ENCODE results near the gene SPRR5. TPM values are rescaled to one million over a fixed set of nuclear protein-coding genes. Genes with fewer than 3 reads are reported as not detected.

Gene SPRR5
- total and polyA plus RNA-seq, 12 donors: not detected

DNA sequence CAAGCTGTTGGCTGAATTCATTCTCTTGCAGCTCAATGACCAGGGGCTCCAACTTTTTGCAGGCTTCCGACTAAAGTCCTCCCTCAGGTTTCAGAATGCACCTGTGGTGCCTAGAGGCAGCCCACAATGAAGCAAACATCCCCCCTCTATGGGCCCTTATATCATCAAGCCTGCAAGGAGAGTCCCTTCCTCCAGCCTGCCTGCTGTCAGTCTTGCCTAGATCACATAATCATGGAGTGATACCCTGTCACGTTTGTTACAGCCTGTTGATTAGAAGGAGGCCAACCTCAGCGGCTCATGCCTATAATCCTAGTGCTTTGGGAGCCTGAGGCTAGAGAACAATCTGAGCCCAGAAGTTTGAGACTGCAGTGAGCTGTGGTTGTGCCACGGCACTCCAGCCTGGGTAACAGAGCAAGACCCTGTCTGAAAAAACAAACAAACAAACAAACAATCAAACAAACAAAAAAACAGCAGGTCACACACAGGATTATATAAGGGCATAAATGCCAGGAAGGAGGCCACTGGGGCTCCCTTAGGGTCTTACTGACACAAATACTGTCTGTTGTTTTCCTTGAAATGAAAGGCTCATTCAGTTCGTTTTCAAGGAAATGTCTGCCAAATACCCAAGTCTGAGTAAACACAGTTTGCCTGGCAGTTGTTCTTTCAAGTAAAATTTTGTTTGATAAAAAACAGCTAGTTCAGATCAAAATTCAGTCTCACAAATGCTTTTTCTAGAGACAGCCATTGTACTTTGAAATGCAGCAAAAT, 49.8 kb downstream of the SPRR5 start:
- TF ChIP-seq, protein P1, sequence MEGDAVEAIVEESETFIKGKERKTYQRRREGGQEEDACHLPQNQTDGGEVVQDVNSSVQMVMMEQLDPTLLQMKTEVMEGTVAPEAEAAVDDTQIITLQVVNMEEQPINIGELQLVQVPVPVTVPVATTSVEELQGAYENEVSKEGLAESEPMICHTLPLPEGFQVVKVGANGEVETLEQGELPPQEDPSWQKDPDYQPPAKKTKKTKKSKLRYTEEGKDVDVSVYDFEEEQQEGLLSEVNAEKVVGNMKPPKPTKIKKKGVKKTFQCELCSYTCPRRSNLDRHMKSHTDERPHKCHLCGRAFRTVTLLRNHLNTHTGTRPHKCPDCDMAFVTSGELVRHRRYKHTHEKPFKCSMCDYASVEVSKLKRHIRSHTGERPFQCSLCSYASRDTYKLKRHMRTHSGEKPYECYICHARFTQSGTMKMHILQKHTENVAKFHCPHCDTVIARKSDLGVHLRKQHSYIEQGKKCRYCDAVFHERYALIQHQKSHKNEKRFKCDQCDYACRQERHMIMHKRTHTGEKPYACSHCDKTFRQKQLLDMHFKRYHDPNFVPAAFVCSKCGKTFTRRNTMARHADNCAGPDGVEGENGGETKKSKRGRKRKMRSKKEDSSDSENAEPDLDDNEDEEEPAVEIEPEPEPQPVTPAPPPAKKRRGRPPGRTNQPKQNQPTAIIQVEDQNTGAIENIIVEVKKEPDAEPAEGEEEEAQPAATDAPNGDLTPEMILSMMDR (IDR thresholded peaks at IDR 0.05): no peak
- no peak overlapping the region for H3K27ac ChIP-seq
- intact Hi-C loops (cut with DNase I): no loop called here
- ATAC-seq: no peak
- peaks cover 0 to 16% (median 3%) of the 10 kb centered on the region in 11 donors for H3K9me3 ChIP-seq
- H3K4me3 ChIP-seq: no peak overlapping the region
- H3K4me1 ChIP-seq: no peaks in the 10 kb centered on the region
- 17 to 24% methylated on average over 5 of the region's 5 CpGs for WGBS, 2 donors
- H3K36me3 ChIP-seq: no peaks in the 10 kb centered on the region
- DNase-seq: no peak
- H3K27me3 ChIP-seq: no peaks in the 10 kb centered on the region

GRCh38 chr1:152997901-152998300, 50.9 kb downstream of the SPRR5 start:
- no peaks in the 10 kb centered on the region for H3K36me3 ChIP-seq
- no peak for ATAC-seq
- H3K9me3 ChIP-seq: peaks cover 0 to 16% (median 3%) of the 10 kb centered on the region in 11 donors
- H3K27me3 ChIP-seq: no peaks in the 10 kb centered on the region
- no peak overlapping the region for H3K4me3 ChIP-seq
- no peak for DNase-seq
- no peaks in the 10 kb centered on the region for H3K4me1 ChIP-seq
- TF ChIP-seq, protein P1 (IDR thresholded peaks at IDR 0.05): no peak
- H3K27ac ChIP-seq: no peak overlapping the region
- intact Hi-C loops (cut with DNase I): no loop called here
- 46% methylated on average over 7 of the region's 7 CpGs for WGBS, 2 donors

- Histone ChIP-seq H3K36me3 (no peaks in the 10 kb centered on the region), H3K9me3 (peaks cover 0 to 16% (median 3%) of the 10 kb centered on the region in 11 donors), H3K4me1 (no peaks in the 10 kb centered on the region), H3K4me3 (no peak overlapping the region), H3K27me3 (no peaks in the 10 kb centered on the region), H3K27ac (no peak overlapping the region)
- WGBS, 2 donors: 70 to 76% methylated on average over 4 of the region's 4 CpGs
- TF ChIP-seq, protein P1 (IDR thresholded peaks at IDR 0.05): no peak
- intact Hi-C loops (cut with DNase I): no loop called here
- DNase-seq (no peak), ATAC-seq (no peak)
Measured at GRCh38 chr1:152998476-152998875, 51.5 kb downstream of the SPRR5 start.

Other genes starting within 250 kb of the SPRR5 start
- not detected for gene LCE2A, start 248.9 kb upstream of the SPRR5 start, total RNA-seq
- gene LCE2A, start 248.9 kb upstream of the SPRR5 start, polyA plus RNA-seq: not detected
- not detected for gene LCE4A, start 239.0 kb upstream of the SPRR5 start, total RNA-seq
- gene LCE4A, start 239.0 kb upstream of the SPRR5 start, polyA plus RNA-seq: not detected
- gene KPRP, start 189.2 kb upstream of the SPRR5 start, total RNA-seq: not detected
- gene KPRP, start 189.2 kb upstream of the SPRR5 start, polyA plus RNA-seq: not detected
- not detected for gene LCE1F, start 172.1 kb upstream of the SPRR5 start, total RNA-seq
- gene LCE1F, start 172.1 kb upstream of the SPRR5 start, polyA plus RNA-seq: not detected
- gene LCE1E, start 160.9 kb upstream of the SPRR5 start, total RNA-seq: not detected
- gene LCE1E, start 160.9 kb upstream of the SPRR5 start, polyA plus RNA-seq: not detected
- gene LCE1D, start 150.5 kb upstream of the SPRR5 start, total RNA-seq: not detected
- not detected for gene LCE1D, start 150.5 kb upstream of the SPRR5 start, polyA plus RNA-seq
- not detected for gene LCE1C, start 140.6 kb upstream of the SPRR5 start, total RNA-seq
- gene LCE1C, start 140.6 kb upstream of the SPRR5 start, polyA plus RNA-seq: not detected
- not detected for gene LCE1B, start 135.2 kb upstream of the SPRR5 start, total RNA-seq
- not detected for gene LCE1B, start 135.2 kb upstream of the SPRR5 start, polyA plus RNA-seq
- not detected for gene LCE1A, start 119.7 kb upstream of the SPRR5 start, total RNA-seq
- gene LCE1A, start 119.7 kb upstream of the SPRR5 start, polyA plus RNA-seq: not detected
- not detected for gene LCE6A, start 104.3 kb upstream of the SPRR5 start, total RNA-seq
- not detected for gene LCE6A, start 104.3 kb upstream of the SPRR5 start, polyA plus RNA-seq
- gene LCE7A, start 87.2 kb upstream of the SPRR5 start, total RNA-seq: not detected
- not detected for gene LCE7A, start 87.2 kb upstream of the SPRR5 start, polyA plus RNA-seq
- not detected for gene SMCP, start 68.9 kb upstream of the SPRR5 start, total RNA-seq
- gene SMCP, start 68.9 kb upstream of the SPRR5 start, polyA plus RNA-seq: not detected
- not detected for gene IVL, start 38.7 kb upstream of the SPRR5 start, total RNA-seq
- under 1 TPM in 1 of 2 donors, not detected in 1; 0.06 TPM for gene IVL, start 38.7 kb upstream of the SPRR5 start, polyA plus RNA-seq
- gene SPRR4, start 23.4 kb downstream of the SPRR5 start, total RNA-seq: not detected
- not detected for gene SPRR4, start 23.4 kb downstream of the SPRR5 start, polyA plus RNA-seq
- not detected for gene SPRR1A, start 36.9 kb downstream of the SPRR5 start, total RNA-seq
- not detected for gene SPRR1A, start 36.9 kb downstream of the SPRR5 start, polyA plus RNA-seq
- gene SPRR3, start 54.5 kb downstream of the SPRR5 start, total RNA-seq: not detected
- 1 to 10 TPM in 1 of 2 donors, not detected in 1; 2.6 TPM for gene SPRR3, start 54.5 kb downstream of the SPRR5 start, polyA plus RNA-seq
- not detected for gene SPRR1B, start 84.0 kb downstream of the SPRR5 start, total RNA-seq
- under 1 TPM in 1 of 2 donors, not detected in 1; 0.30 TPM for gene SPRR1B, start 84.0 kb downstream of the SPRR5 start, polyA plus RNA-seq
- gene SPRR2D, start 93.9 kb downstream of the SPRR5 start, total RNA-seq: not detected
- under 1 TPM in 1 of 2 donors, not detected in 1; 0.14 TPM for gene SPRR2D, start 93.9 kb downstream of the SPRR5 start, polyA plus RNA-seq
- gene SPRR2A, start 110.3 kb downstream of the SPRR5 start, total RNA-seq: not detected
- under 1 TPM in 1 of 2 donors, not detected in 1; 0.35 TPM for gene SPRR2A, start 110.3 kb downstream of the SPRR5 start, polyA plus RNA-seq
- not detected for gene SPRR2B, start 124.4 kb downstream of the SPRR5 start, total RNA-seq
- not detected for gene SPRR2B, start 124.4 kb downstream of the SPRR5 start, polyA plus RNA-seq
- not detected for gene SPRR2E, start 147.3 kb downstream of the SPRR5 start, total RNA-seq
- under 1 TPM in 1 of 2 donors, not detected in 1; 0.22 TPM for gene SPRR2E, start 147.3 kb downstream of the SPRR5 start, polyA plus RNA-seq
- gene SPRR2F, start 166.3 kb downstream of the SPRR5 start, total RNA-seq: not detected
- not detected for gene SPRR2F, start 166.3 kb downstream of the SPRR5 start, polyA plus RNA-seq
- gene SPRR2G, start 203.7 kb downstream of the SPRR5 start, total RNA-seq: not detected
- not detected for gene SPRR2G, start 203.7 kb downstream of the SPRR5 start, polyA plus RNA-seq